KMS-11 (cell line): Measurements from ENCODE around the gene SPATA46.

Experiments
- H2AFZ ChIP-seq: fragments of 200-600 bp; sonication (generic); 2 replicates; pipeline ENCODE4 v1.6.1; 2016; ENCODE audit warnings: antibody characterized with exemption, mixed run types, low read depth
- H3K27ac ChIP-seq: fragments of 200-600 bp; sonication (generic); 2 replicates; pipeline ENCODE4 v1.6.1; 2016; ENCODE audit warnings: mild to moderate bottlenecking, mixed run types
- H3K27me3 ChIP-seq: fragments of 200-600 bp; sonication (generic); 2 replicates; pipeline ENCODE4 v1.6.1; 2017; ENCODE audit warnings: mild to moderate bottlenecking, low read depth, mixed run types, moderate library complexity; ENCODE audit not compliant: insufficient read depth
- H3K36me3 ChIP-seq: fragments of 200-600 bp; sonication (generic); 2 replicates; pipeline ENCODE4 v1.6.1; 2017; ENCODE audit warnings: mild to moderate bottlenecking, mixed run types; ENCODE audit not compliant: insufficient read depth
- H3K4me1 ChIP-seq: fragments of 200-600 bp; sonication (generic); 2 replicates; pipeline ENCODE4 v1.6.1; 2016; ENCODE audit warnings: mild to moderate bottlenecking, low read depth, mixed run types; ENCODE audit not compliant: poor library complexity, severe bottlenecking
- H3K4me2 ChIP-seq: fragments of 200-600 bp; sonication (generic); 2 replicates; pipeline ENCODE4 v1.7.0; 2016; ENCODE audit warnings: mild to moderate bottlenecking, mixed run types
- H3K4me3 ChIP-seq: fragments of 200-600 bp; sonication (generic); IDR thresholded peaks from 2 replicates; pipeline ENCODE4 v1.6.1; 2017; ENCODE audit warnings: low read depth, low read length, mixed read lengths; ENCODE audit not compliant: insufficient read depth
- H3K79me2 ChIP-seq: fragments of 200-600 bp; sonication (generic); 2 replicates; pipeline ENCODE4 v1.6.1; 2016; ENCODE audit warnings: low read depth, mixed run types; ENCODE audit not compliant: insufficient read depth
- H3K9ac ChIP-seq: fragments of 200-600 bp; sonication (generic); 2 replicates; pipeline ENCODE4 v1.6.1; 2016; ENCODE audit warnings: mild to moderate bottlenecking, mixed run types
- H4K20me1 ChIP-seq: fragments of 200-600 bp; sonication (generic); 2 replicates; pipeline ENCODE4 v1.6.1; 2016; ENCODE audit warnings: mild to moderate bottlenecking, mixed run types; ENCODE audit not compliant: insufficient read depth
- CTCF ChIP-seq: fragments of 200-600 bp; sonication (generic); conservative IDR thresholded peaks from 2 replicates; pipeline ENCODE4 v1.6.1; 2017; ENCODE audit warnings: low read depth, mild to moderate bottlenecking, antibody characterized with exemption, low read length, moderate library complexity, mixed read lengths

Gene SPATA46

GRCh38 chr1:162370721-162371120, 5.9 kb downstream of the SPATA46 start:
- H3K27ac ChIP-seq, result no peak overlapping the region
- H4K20me1 ChIP-seq, result no peaks in the 10 kb centered on the region
- no peaks in the 10 kb centered on the region for H3K4me1 ChIP-seq

GRCh38 chr1:162370161-162370560, 6.5 kb downstream of the SPATA46 start:
- no peaks in the 10 kb centered on the region for H3K27me3 ChIP-seq
- no peak overlapping the region for H3K4me3 ChIP-seq
- no peak overlapping the region for H2AFZ ChIP-seq
- no peak overlapping the region for H3K27ac ChIP-seq
- no peaks in the 10 kb centered on the region for H3K79me2 ChIP-seq
- no peak overlapping the region for H3K9ac ChIP-seq
- no peak for TF ChIP-seq CTCF
- no peak overlapping the region for H3K4me2 ChIP-seq
- no peaks in the 10 kb centered on the region for H4K20me1 ChIP-seq
- H3K36me3 ChIP-seq, result no peaks in the 10 kb centered on the region
- no peaks in the 10 kb centered on the region for H3K4me1 ChIP-seq

More at GRCh38 chr1:162370721-162371120, 5.9 kb downstream of the SPATA46 start:
- TF ChIP-seq CTCF, result no peak
- Histone ChIP-seq H3K4me2 (no peak overlapping the region), H3K36me3 (no peaks in the 10 kb centered on the region), H3K27me3 (no peaks in the 10 kb centered on the region), H2AFZ (no peak overlapping the region), H3K79me2 (no peaks in the 10 kb centered on the region), H3K9ac (no peak overlapping the region), H3K4me3 (no peak overlapping the region)

- Histone ChIP-seq H3K27ac (no peak overlapping the region), H2AFZ (no peak overlapping the region), H3K27me3 (no peaks in the 10 kb centered on the region)
Measured at GRCh38 chr1:162369571-162369970, 7.1 kb downstream of the SPATA46 start.

GRCh38 chr1:162368451-162368850, 8.2 kb downstream of the SPATA46 start:
- TF ChIP-seq CTCF, result no peak
- no peaks in the 10 kb centered on the region for H3K79me2 ChIP-seq
- no peaks in the 10 kb centered on the region for H3K4me1 ChIP-seq
- H3K27ac ChIP-seq, result no peak overlapping the region
- no peak overlapping the region for H3K9ac ChIP-seq
- no peak overlapping the region for H2AFZ ChIP-seq
- H3K4me3 ChIP-seq, result no peak overlapping the region
- H3K36me3 ChIP-seq, result no peaks in the 10 kb centered on the region
- H3K27me3 ChIP-seq, result no peaks in the 10 kb centered on the region
- H4K20me1 ChIP-seq, result no peaks in the 10 kb centered on the region
- no peak overlapping the region for H3K4me2 ChIP-seq

More at GRCh38 chr1:162369571-162369970, 7.1 kb downstream of the SPATA46 start:
- Histone ChIP-seq H3K4me3 (no peak overlapping the region), H3K79me2 (no peaks in the 10 kb centered on the region), H3K4me1 (no peaks in the 10 kb centered on the region), H3K4me2 (no peak overlapping the region), H3K36me3 (no peaks in the 10 kb centered on the region), H3K9ac (no peak overlapping the region), H4K20me1 (no peaks in the 10 kb centered on the region)
- TF ChIP-seq CTCF, result no peak

GRCh38 chr1:162367772-162368171, 8.9 kb downstream of the SPATA46 start:
- Histone ChIP-seq H3K27ac (no peak overlapping the region), H3K79me2 (no peaks in the 10 kb centered on the region), H3K4me3 (no peak overlapping the region), H3K4me2 (no peak overlapping the region), H3K9ac (no peak overlapping the region), H4K20me1 (no peaks in the 10 kb centered on the region), H3K27me3 (no peaks in the 10 kb centered on the region), H3K4me1 (no peaks in the 10 kb centered on the region), H3K36me3 (no peaks in the 10 kb centered on the region), H2AFZ (no peak overlapping the region)
- no peak for TF ChIP-seq CTCF
